Lower lobe of right lung (tissue), 2 donors: Measurements from ENCODE around the gene TOP3A. TPM values are rescaled to one million over a fixed set of nuclear protein-coding genes. Genes with fewer than 3 reads are reported as not detected.

Experiments used
- ATAC-seq, 2 donors: fragments of 200-7000 bp; cut with Tn5 transposase; one replicate each; pipeline ENCODE4 v1.9.1; 2020 to 2022; ENCODE audit warnings: mild to moderate bottlenecking in 2 of 2, moderate library complexity in 2 of 2
- DNase-seq: peaks from one replicate; pipeline ENCODE4 v3.0.0-alpha.2; 2020
- H3K27ac ChIP-seq: fragments of 200-600 bp; one replicate; pipeline ENCODE4 v1.8.0; 2022
- H3K27me3 ChIP-seq: fragments of 200-600 bp; one replicate; pipeline ENCODE4 v1.8.0; 2022; ENCODE audit warnings: low read depth
- H3K36me3 ChIP-seq: fragments of 200-600 bp; one replicate; pipeline ENCODE4 v1.8.0; 2022; ENCODE audit warnings: mild to moderate bottlenecking
- H3K4me1 ChIP-seq: fragments of 200-600 bp; one replicate; pipeline ENCODE4 v1.8.0; 2022
- H3K4me3 ChIP-seq: fragments of 200-600 bp; one replicate; pipeline ENCODE4 v1.8.0; 2022; ENCODE audit warnings: mild to moderate bottlenecking
- H3K9me3 ChIP-seq: fragments of 200-600 bp; one replicate; pipeline ENCODE4 v1.8.0; 2022
- CTCF ChIP-seq: fragments of 200-600 bp; IDR thresholded peaks from one replicate; pipeline ENCODE4 v1.8.0; 2022; ENCODE audit warnings: antibody characterized with exemption, mild to moderate bottlenecking
- intact Hi-C: fragments of 100-400 bp; cut with DNase I; formaldehyde crosslinking; loops from one replicate; pipeline ENCODE4 v1.11.0; 2022
- total RNA-seq: library from RNA; stranded (reverse); fragmentation: NEBNext Ultra II Directional; extraction: Animal tissue kit (Norgen Biotek cat#: 25700); gene quantifications from one replicate; pipeline ENCODE4 v1.2.1, GENCODE V29; 2021
- donor health status: DM: no; HTN: yes; CAD: no; lungs with severe emphysema.

Gene TOP3A
- total RNA-seq, 1 donor from 2014 or later, result 31.2 TPM

GRCh38 chr17:18318771-18319450 is 4.1 kb upstream of the TOP3A start:
- peaks cover 61% of the 10 kb centered on the region for H3K4me1 ChIP-seq
- no peaks in the 10 kb centered on the region for H3K9me3 ChIP-seq
- H3K4me3 ChIP-seq, result peak overlapping the region; percentile 34
- H3K27ac ChIP-seq, result no peak overlapping the region
- no peak for DNase-seq
- intact Hi-C loops, result no loop called here
- no peak for ATAC-seq
- H3K27me3 ChIP-seq, result no peaks in the 10 kb centered on the region
- H3K36me3 ChIP-seq, result peaks cover 70% of the 10 kb centered on the region
- no peak for TF ChIP-seq CTCF

GRCh38 chr17:18318117-18318516 is 3.3 kb upstream of the TOP3A start:
- ATAC-seq, result no peak
- no peak overlapping the region for H3K27ac ChIP-seq
- no peak for TF ChIP-seq CTCF
- intact Hi-C loops, result no loop called here
- no peaks in the 10 kb centered on the region for H3K27me3 ChIP-seq
- no peak for DNase-seq
- H3K4me1 ChIP-seq, result peaks cover 69% of the 10 kb centered on the region
- H3K9me3 ChIP-seq, result no peaks in the 10 kb centered on the region
- peaks cover 62% of the 10 kb centered on the region for H3K36me3 ChIP-seq
- peak overlapping the region; percentile 34 for H3K4me3 ChIP-seq

GRCh38 chr17:18315961-18316360 is 1.2 kb upstream of the TOP3A start:
- Histone ChIP-seq H3K9me3 (no peaks in the 10 kb centered on the region), H3K36me3 (peaks cover 57% of the 10 kb centered on the region), H3K4me3 (peak overlapping the region; percentile 96), H3K27me3 (no peaks in the 10 kb centered on the region), H3K4me1 (peaks cover 72% of the 10 kb centered on the region), H3K27ac (peak overlapping the region; percentile 96)
- no peak for TF ChIP-seq CTCF
- ATAC-seq, result no peak
- intact Hi-C loops, result no loop called here
- no peak for DNase-seq

- Histone ChIP-seq H3K9me3 (no peaks in the 10 kb centered on the region), H3K27me3 (no peaks in the 10 kb centered on the region), H3K27ac (peak overlapping the region; percentile 96), H3K36me3 (peaks cover 56% of the 10 kb centered on the region), H3K4me1 (peaks cover 68% of the 10 kb centered on the region), H3K4me3 (peak overlapping the region; percentile 96)
- DNase-seq (no peak), ATAC-seq (peak; percentile 17 to 26)
- intact Hi-C loops, result no loop called here
- no peak for TF ChIP-seq CTCF
Measured at GRCh38 chr17:18315562-18315922, 748 bp upstream of the TOP3A start.

GRCh38 chr17:18314059-18314730 is 599 bp downstream of the TOP3A start:
- peaks cover 48% of the 10 kb centered on the region for H3K36me3 ChIP-seq
- no peak for TF ChIP-seq CTCF
- peak overlapping the region; percentile 96 for H3K4me3 ChIP-seq
- no peaks in the 10 kb centered on the region for H3K27me3 ChIP-seq
- intact Hi-C loops, result no loop called here
- ATAC-seq (peak in 1 of 2 donors; percentile 1), DNase-seq (no peak)
- H3K4me1 ChIP-seq, result peaks cover 54% of the 10 kb centered on the region
- no peaks in the 10 kb centered on the region for H3K9me3 ChIP-seq
- peak overlapping the region; percentile 96 for H3K27ac ChIP-seq
